NCI-H187 (cell line): ENCODE data around the gene TGM5.
"Not testable (repeated sequence)": the region's sequence is repeated elsewhere in the genome, so short reads cannot be mapped to it uniquely, and the experiment has no call there.

Experiments
- DNase-seq, 2 experiments: peaks; one replicate each; lab custom pipeline; 2025; lab: John Stamatoyannopoulos, UW

TGM5 gene

GRCh38 chr15:43218908-43219706, 47.6 kb downstream of the TGM5 start:
- no peak for DNase-seq

GRCh38 chr15:43215961-43216360, 50.8 kb downstream of the TGM5 start:
- no peak for DNase-seq

- no peak for DNase-seq
Observed at GRCh38 chr15:43214592-43215295, 52.0 kb downstream of the TGM5 start.

GRCh38 chr15:43214169-43214568, 52.6 kb downstream of the TGM5 start:
- DNase-seq, result no peak

- no peak for DNase-seq
Observed at GRCh38 chr15:43213466-43213865, 53.3 kb downstream of the TGM5 start.

- no peak for DNase-seq
Observed at GRCh38 chr15:43212951-43213350, 53.8 kb downstream of the TGM5 start.

GRCh38 chr15:43212299-43212698, 54.4 kb downstream of the TGM5 start:
- DNase-seq, result no peak

GRCh38 chr15:43211224-43211735, 55.4 kb downstream of the TGM5 start:
- no peak for DNase-seq

GRCh38 chr15:43210807-43211206, 55.9 kb downstream of the TGM5 start:
- no peak for DNase-seq

GRCh38 chr15:43210172-43210745, 56.5 kb downstream of the TGM5 start:
- no peak for DNase-seq

- no peak for DNase-seq
Observed at GRCh38 chr15:43209059-43209824, 57.5 kb downstream of the TGM5 start.

GRCh38 chr15:43208052-43209002, 58.4 kb downstream of the TGM5 start:
- DNase-seq, result no peak

- DNase-seq, result no peak
Observed at GRCh38 chr15:43207024-43207423, 59.7 kb downstream of the TGM5 start.

GRCh38 chr15:43206054-43206453, 60.7 kb downstream of the TGM5 start:
- DNase-seq, result no peak

- no peak for DNase-seq
Observed at GRCh38 chr15:43204016-43204901, 62.5 kb downstream of the TGM5 start.

- no peak for DNase-seq
Observed at GRCh38 chr15:43199945-43200488, 66.7 kb downstream of the TGM5 start.

- no peak for DNase-seq
Observed at GRCh38 chr15:43198992-43199391, 67.7 kb downstream of the TGM5 start.

GRCh38 chr15:43198556-43198955, 68.2 kb downstream of the TGM5 start:
- not testable (repeated sequence) for DNase-seq

GRCh38 chr15:43197773-43198172, 69.0 kb downstream of the TGM5 start:
- not testable (repeated sequence) for DNase-seq
